AG04450 (cell line): ENCODE results near the gene ANKS3. TPM values are rescaled to one million over a fixed set of nuclear protein-coding genes. Genes with fewer than 3 reads are reported as not detected.

Experiments
- CTCF ChIA-PET: fragments of 300-600, 350-600 bp; formaldehyde crosslinking; extraction: SDS; loops from one replicate; lab custom pipeline; 2022; ENCODE audit warnings: antibody characterized with exemption, inconsistent platforms; lab: Charles Lee
- POLR2A ChIA-PET: fragments of 350-600 bp; formaldehyde crosslinking; extraction: SDS; loops from one replicate; lab custom pipeline; 2021; ENCODE audit warnings: antibody characterized with exemption, inconsistent platforms; lab: Yijun Ruan, JAX
- DNase-seq: peaks from one replicate; pipeline ENCODE4 v3.0.0-alpha.2; 2011; ENCODE audit warnings: low read depth, low spot score
- H3K27ac ChIP-seq: one replicate; pipeline ENCODE4 v1.5.1; 2012; ENCODE audit warnings: low read depth, low read length, control low read depth
- H3K27me3 ChIP-seq: one replicate; pipeline ENCODE4 v1.6.0; 2012; ENCODE audit warnings: low read length; ENCODE audit not compliant: control insufficient read depth, insufficient read depth
- H3K4me3 ChIP-seq: 2 replicates; pipeline ENCODE4 v1.5.1; 2011; ENCODE audit warnings: mild to moderate bottlenecking, low read depth, low read length, control low read depth
- H3K9me3 ChIP-seq: 2 replicates; pipeline ENCODE4 v1.5.1; 2012; ENCODE audit warnings: low read length; ENCODE audit not compliant: control insufficient read depth, insufficient read depth
- polyA plus RNA-seq: library from polyadenylated mRNA; depleted of rRNA; stranded (reverse); fragments of >200 nt; gene quantifications from 2 replicates; pipeline ENCODE4 v1.2.3, GENCODE V29; 2011
- TF ChIP-seq, protein P1 (sequence below): IDR thresholded peaks from 2 replicates; pipeline ENCODE4 v1.5.1; 2011; ENCODE audit warnings: low read depth, low read length, control low read depth, inconsistent platforms

Gene ANKS3
- polyA plus RNA-seq, 1 experiment: 14.0 TPM

DNA sequence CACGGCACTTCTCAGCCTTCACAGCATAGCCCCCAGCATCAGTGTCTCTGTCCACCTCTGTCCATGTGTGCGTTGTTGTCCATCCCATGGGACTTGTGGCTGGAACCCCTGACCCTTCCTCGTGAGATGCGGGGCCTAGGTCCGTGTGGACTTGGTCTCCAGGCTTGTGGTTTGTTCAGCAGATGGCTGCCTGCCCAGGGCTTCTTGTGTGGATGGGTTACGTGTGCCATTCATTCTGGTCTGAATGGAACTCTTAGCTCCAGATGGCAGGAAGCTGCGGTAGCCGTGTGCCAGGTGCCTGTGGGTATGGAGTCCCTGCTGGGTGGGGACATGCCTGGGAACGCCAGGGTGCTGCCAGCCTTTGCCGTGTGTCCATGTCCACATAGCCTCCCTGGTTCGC is 72.4 kb downstream of the ANKS3 start:
- ChIA-PET POLR2A (no interaction called here), CTCF (interaction anchor here (1.2 kb wide), 1 partner anchor 76 kb away, joined by 3 read pairs; no protein-coding TSS in a partner anchor)
- no peak for DNase-seq
- H3K27me3 ChIP-seq: no peaks in the 10 kb centered on the region
- H3K4me3 ChIP-seq: no peak overlapping the region
- no peaks in the 10 kb centered on the region for H3K9me3 ChIP-seq
- no peak overlapping the region for H3K27ac ChIP-seq
- TF ChIP-seq, protein P1, sequence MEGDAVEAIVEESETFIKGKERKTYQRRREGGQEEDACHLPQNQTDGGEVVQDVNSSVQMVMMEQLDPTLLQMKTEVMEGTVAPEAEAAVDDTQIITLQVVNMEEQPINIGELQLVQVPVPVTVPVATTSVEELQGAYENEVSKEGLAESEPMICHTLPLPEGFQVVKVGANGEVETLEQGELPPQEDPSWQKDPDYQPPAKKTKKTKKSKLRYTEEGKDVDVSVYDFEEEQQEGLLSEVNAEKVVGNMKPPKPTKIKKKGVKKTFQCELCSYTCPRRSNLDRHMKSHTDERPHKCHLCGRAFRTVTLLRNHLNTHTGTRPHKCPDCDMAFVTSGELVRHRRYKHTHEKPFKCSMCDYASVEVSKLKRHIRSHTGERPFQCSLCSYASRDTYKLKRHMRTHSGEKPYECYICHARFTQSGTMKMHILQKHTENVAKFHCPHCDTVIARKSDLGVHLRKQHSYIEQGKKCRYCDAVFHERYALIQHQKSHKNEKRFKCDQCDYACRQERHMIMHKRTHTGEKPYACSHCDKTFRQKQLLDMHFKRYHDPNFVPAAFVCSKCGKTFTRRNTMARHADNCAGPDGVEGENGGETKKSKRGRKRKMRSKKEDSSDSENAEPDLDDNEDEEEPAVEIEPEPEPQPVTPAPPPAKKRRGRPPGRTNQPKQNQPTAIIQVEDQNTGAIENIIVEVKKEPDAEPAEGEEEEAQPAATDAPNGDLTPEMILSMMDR: no peak

DNA sequence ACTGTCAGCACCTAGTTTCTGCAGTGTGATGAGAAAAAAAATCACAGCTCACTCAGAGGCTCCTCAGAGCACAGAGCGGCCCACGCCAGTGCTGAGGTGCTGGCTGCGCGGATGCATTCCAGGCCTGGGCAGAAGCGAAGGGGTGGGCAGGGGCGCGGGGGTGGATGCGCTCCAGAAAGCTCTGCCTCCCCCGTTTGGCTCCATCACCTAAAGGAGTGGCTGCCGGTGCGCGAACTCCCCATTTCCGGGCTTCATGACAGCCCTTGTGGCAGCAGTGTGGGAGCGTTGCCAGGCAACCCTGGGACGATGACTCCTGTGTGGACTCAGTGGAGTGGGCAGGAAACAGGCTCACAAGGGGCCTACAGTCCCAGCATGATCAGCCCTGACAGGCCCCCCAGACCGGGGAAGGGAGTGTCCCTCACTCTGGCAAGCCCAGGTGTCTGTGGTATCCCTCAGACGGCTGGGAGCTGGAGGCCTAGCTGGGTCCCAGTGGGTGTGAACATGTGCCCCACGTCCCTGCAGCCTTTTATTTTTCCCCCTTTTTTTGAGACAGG is 73.5 kb downstream of the ANKS3 start:
- no peak for DNase-seq
- ChIA-PET CTCF (interaction anchor here (0.6 to 2.2 kb wide), 3 partner anchors 10 to 75 kb away, joined by 3 to 7 read pairs (median 3); no protein-coding TSS in a partner anchor), POLR2A (interaction anchor here (0.7 kb wide), 1 partner anchor 234 kb away, joined by 3 read pairs; no protein-coding TSS in a partner anchor)
- TF ChIP-seq, protein P1: no peak
- no peaks in the 10 kb centered on the region for H3K27me3 ChIP-seq
- H3K9me3 ChIP-seq: no peaks in the 10 kb centered on the region
- no peak overlapping the region for H3K27ac ChIP-seq
- no peak overlapping the region for H3K4me3 ChIP-seq

DNA sequence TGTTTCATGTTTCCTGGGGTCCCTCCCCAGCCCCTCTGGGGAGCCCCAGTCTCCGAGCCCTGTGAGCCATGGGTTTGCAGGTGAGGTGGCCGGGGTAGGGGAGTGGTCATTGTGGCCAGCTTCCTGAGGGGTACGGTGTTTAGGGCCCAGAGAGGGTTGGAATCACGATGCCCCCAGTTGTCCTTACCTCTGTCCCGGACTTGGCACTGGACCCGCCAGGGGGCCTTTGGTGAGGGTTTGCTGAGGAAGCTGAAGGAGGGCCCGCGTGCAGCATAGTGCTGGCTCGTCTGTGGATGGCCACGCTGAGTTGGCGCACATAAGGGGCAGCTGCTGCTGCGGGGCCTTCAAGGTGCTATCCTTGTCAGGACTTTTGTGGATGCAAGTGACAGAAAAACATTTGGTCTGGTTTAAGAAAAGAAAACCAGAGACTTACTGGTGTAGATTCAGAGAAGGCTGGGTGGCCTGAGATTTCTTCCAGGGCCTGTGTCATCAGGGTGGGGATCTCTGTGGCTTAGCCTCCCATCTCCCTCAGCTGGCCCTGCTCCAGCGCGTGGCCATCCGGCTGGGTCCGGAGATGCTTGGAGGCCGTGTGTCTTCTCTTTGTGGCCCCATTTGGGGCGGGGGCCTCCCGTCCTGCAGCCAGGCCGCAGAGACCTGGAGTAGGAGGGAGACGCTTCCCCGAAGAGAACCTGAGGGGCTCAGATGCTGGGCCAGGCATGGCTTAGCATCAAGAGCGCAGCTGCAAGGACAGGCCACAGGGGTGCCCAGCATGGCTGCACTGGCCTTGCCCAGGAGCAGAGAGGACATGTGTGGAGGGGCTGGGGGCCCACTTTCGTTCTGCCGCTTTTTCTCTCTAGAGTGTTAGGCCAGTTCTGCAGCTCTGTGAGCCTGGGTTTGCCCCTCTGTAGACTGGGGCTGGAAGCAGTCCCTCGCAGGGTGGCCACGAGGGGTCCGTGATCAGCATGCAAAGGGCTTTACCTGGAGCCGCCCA is 74.4 kb downstream of the ANKS3 start:
- TF ChIP-seq, protein P1: no peak
- CTCF ChIA-PET: interaction anchor here (2.2 kb wide), 1 partner anchor 9 kb away, joined by 7 read pairs; no protein-coding TSS in a partner anchor
- no peak overlapping the region for H3K4me3 ChIP-seq
- no peaks in the 10 kb centered on the region for H3K9me3 ChIP-seq
- no peaks in the 10 kb centered on the region for H3K27me3 ChIP-seq
- POLR2A ChIA-PET: no interaction called here
- DNase-seq: no peak
- no peak overlapping the region for H3K27ac ChIP-seq

DNA sequence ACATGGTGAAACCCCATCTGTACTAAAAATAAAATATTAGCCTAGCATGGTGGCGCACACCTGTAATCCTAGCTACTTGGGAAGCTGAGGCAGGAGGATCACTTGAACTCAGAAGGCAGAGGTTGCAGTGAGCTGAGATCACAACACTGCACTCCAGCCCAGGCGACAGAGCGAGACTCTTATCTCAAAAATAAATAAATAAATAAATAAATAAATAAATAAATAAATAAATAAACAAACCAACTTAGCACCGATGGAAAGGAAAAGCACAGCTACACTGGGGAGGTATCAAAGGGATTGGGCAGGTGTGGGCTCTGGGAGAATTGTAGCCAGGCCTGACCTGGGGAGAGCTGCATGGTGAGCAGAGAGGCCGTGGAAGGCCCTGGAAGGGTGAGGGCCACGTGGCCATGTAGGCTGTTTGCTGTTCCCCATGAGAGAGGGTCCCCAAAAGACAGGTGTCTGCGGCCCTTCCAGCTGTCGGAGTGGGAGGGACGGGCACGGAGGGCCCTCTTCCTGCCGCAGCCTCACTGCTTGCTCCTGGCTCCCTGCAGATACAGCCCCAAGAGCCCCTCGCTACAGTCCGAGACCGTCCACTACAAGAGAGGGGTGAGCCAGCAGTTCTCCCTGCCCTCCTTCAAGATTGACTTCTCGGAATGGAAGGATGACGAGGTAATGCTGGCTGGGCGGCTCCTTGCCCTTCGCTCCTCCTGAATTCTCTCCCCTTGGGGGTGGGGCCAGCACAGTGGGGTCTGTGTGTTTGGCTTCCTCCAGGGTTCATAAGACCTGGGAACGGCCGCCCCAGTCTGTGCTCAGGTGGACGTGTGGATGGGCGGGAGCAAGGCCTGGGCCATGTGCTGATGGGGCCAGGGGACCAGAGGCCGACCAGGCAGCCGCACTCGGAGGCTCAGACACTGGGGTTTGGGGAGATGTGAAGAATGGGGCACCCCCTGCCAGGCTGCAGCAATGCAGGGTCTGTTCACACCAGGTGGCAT is 77.1 kb downstream of the ANKS3 start:
- no peaks in the 10 kb centered on the region for H3K9me3 ChIP-seq
- CTCF ChIA-PET: interaction anchor here (0.7 kb wide), 1 partner anchor 12 kb away, joined by 3 read pairs; no protein-coding TSS in a partner anchor
- POLR2A ChIA-PET: no interaction called here
- no peaks in the 10 kb centered on the region for H3K27me3 ChIP-seq
- no peak overlapping the region for H3K27ac ChIP-seq
- no peak overlapping the region for H3K4me3 ChIP-seq
- DNase-seq: no peak
- TF ChIP-seq, protein P1: no peak
